HepG2 (cell line): ENCODE measurements around the gene NPBWR2. TPM values are rescaled to one million over a fixed set of nuclear protein-coding genes. Genes with fewer than 3 reads are reported as not detected.

ENCODE experiments used
- ATF7-NPFF ChIP-seq: sonication (generic); formaldehyde crosslinking; IDR thresholded peaks from 2 replicates; pipeline ENCODE4 v1.8.1; 2023; ENCODE audit warnings: mild to moderate bottlenecking, low read depth, missing genetic modification reagents, moderate library complexity
- BRCA1 ChIP-seq: sonication (generic); formaldehyde crosslinking; IDR thresholded peaks from 2 replicates; pipeline ENCODE4 v1.4.0; 2020; ENCODE audit warnings: missing genetic modification reagents
- HINFP ChIP-seq: sonication (generic); formaldehyde crosslinking; IDR thresholded peaks from 2 replicates; pipeline ENCODE4 v1.4.0; 2020; ENCODE audit warnings: low read depth, mild to moderate bottlenecking, missing genetic modification reagents
- HOXA3 ChIP-seq: sonication (generic); formaldehyde crosslinking; IDR thresholded peaks from 2 replicates; pipeline ENCODE4 v1.5.0; 2020; ENCODE audit warnings: missing genetic modification reagents
- KDM5A ChIP-seq: fragments of 200-600 bp; sonication (generic); IDR thresholded peaks from 2 replicates; pipeline ENCODE4 v1.7.0; 2018; ENCODE audit warnings: antibody characterized with exemption, mild to moderate bottlenecking, low read length, borderline replicate concordance
- PATZ1 ChIP-seq: sonication (generic); formaldehyde crosslinking; IDR thresholded peaks from 2 replicates; pipeline ENCODE4 v1.4.0; 2020; ENCODE audit warnings: missing genetic modification reagents
- REL ChIP-seq: sonication (generic); formaldehyde crosslinking; conservative IDR thresholded peaks from 2 replicates; pipeline ENCODE4 v1.8.0; 2022; ENCODE audit warnings: mild to moderate bottlenecking, missing genetic modification reagents, moderate library complexity
- RFXAP ChIP-seq: sonication (generic); formaldehyde crosslinking; IDR thresholded peaks from 2 replicates; pipeline ENCODE4 v1.4.0; 2020; ENCODE audit warnings: missing genetic modification reagents, borderline replicate concordance
- SRSF1 ChIP-seq: fragments of 200-400 bp; formaldehyde crosslinking; optimal IDR thresholded peaks from 2 replicates; pipeline ENCODE3; 2017; ENCODE audit warnings: mild to moderate bottlenecking, low read depth, low read length, moderate library complexity
- SRY ChIP-seq: sonication (generic); formaldehyde crosslinking; IDR thresholded peaks from 2 replicates; pipeline ENCODE4 v1.8.0; 2022; ENCODE audit warnings: mild to moderate bottlenecking, missing genetic modification reagents
- TBL1XR1 ChIP-seq: fragments of 150-350 bp; IDR thresholded peaks from 2 replicates; pipeline ENCODE4 v1.6.1; 2014; ENCODE audit warnings: borderline replicate concordance, low read length; ENCODE audit not compliant: partially characterized antibody
- ZC3H4 ChIP-seq: sonication (generic); formaldehyde crosslinking; IDR thresholded peaks from 2 replicates; pipeline ENCODE4 v1.4.0; 2020; ENCODE audit warnings: missing genetic modification reagents, borderline replicate concordance
- ZNF17 ChIP-seq: sonication (generic); formaldehyde crosslinking; IDR thresholded peaks from 2 replicates; pipeline ENCODE4 v1.5.0; 2020; ENCODE audit warnings: mild to moderate bottlenecking, missing genetic modification reagents
- ZNF329 ChIP-seq: sonication (generic); formaldehyde crosslinking; IDR thresholded peaks from 2 replicates; pipeline ENCODE4 v1.9.0; 2021; ENCODE audit warnings: low read depth, mild to moderate bottlenecking, missing genetic modification reagents
- ZNF331 ChIP-seq: sonication (generic); formaldehyde crosslinking; IDR thresholded peaks from 2 replicates; pipeline ENCODE4 v1.4.0; 2020; ENCODE audit warnings: missing genetic modification reagents
- ZNF44 ChIP-seq: sonication (generic); formaldehyde crosslinking; IDR thresholded peaks from 2 replicates; pipeline ENCODE4 v1.5.1; 2020; ENCODE audit warnings: mild to moderate bottlenecking, missing genetic modification reagents
- ZNF543 ChIP-seq: sonication (generic); formaldehyde crosslinking; IDR thresholded peaks from 2 replicates; pipeline ENCODE4 v1.4.0; 2020; ENCODE audit warnings: mild to moderate bottlenecking, missing genetic modification reagents
- polyA plus RNA-seq, 8 experiments: library from polyadenylated mRNA; depleted of rRNA in 3 of 8; stranded (reverse) in 7 of 8; unstranded in 1 of 8; fragments of >200 nt; fragmentation: Illumina TruSeq in 4 of 8; extraction: Trizol in 4 of 8; gene quantifications; 2 replicates each; pipeline versions ENCODE4 v1.2.1 to v1.2.3, GENCODE V29; 2011 to 2016; ENCODE audit warnings: low read depth in 4 of 8, missing spikeins in 1 of 8, mixed read lengths in 1 of 8; ENCODE audit not compliant: insufficient read depth in 1 of 8
- total RNA-seq, 5 experiments: library from RNA; depleted of rRNA; stranded (reverse); fragments of >200 nt; fragmentation: Illumina TruSeq; extraction: Trizol; gene quantifications; 2 replicates each; pipeline ENCODE4 v1.2.3, GENCODE V29; 2016; ENCODE audit warnings: low read depth in 1 of 5
- TF ChIP-seq, protein P1 (sequence below): sonication (generic); formaldehyde crosslinking; conservative IDR thresholded peaks from 2 replicates; pipeline ENCODE4 v1.5.0; 2020; ENCODE audit warnings: missing genetic modification reagents
- TF ChIP-seq, protein P2 (sequence below): sonication (generic); formaldehyde crosslinking; IDR thresholded peaks from 2 replicates; pipeline ENCODE4 v1.4.0; 2020; ENCODE audit warnings: missing genetic modification reagents, borderline replicate concordance

Gene NPBWR2
- total and polyA plus RNA-seq, 2 of the 13 experiments (the other 11 are each of a cell fraction or from before 2014, with no cell fraction given) = not detected

DNA sequence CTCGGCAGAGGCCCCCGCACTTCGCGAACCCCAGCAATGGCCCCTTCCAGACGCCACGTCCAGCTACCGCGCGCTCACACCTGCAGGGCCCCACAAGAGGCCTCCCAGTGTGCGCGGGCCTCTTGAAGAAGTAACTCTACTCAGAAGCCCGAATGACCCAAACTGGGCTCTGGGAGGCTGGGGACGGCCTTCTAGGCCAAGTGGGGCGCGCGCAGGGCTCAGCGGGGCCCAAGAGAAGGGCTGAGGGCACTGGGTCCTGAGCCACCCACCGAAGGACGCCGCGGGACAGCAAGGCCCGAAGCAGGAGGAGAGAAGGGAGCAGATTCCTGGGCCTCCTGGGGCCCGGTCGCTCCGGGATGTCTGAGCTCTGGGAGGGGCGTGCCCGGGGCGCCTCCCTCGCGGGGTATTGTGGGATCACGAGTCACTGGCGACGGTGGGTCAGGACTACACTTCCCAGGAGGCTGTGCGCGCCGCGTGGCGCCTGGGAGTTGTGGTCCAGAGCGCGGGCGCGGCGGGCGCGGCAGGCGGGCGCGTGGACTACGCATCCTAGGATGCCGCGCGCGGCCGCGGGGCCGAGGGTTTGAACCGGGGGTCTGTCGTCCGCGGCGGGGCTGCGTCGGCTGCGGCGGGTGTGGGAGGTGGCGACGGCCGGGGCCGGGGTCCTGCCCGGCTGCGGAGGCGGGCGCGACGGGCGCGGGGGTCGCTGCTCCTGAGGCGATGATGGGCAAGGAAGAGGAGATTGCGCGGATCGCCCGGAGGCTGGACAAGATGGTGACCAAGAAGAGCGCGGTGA, 44.6 kb downstream of the NPBWR2 start, which contains the start of gene TCEA2 (continued):
- TF ChIP-seq, protein P1, sequence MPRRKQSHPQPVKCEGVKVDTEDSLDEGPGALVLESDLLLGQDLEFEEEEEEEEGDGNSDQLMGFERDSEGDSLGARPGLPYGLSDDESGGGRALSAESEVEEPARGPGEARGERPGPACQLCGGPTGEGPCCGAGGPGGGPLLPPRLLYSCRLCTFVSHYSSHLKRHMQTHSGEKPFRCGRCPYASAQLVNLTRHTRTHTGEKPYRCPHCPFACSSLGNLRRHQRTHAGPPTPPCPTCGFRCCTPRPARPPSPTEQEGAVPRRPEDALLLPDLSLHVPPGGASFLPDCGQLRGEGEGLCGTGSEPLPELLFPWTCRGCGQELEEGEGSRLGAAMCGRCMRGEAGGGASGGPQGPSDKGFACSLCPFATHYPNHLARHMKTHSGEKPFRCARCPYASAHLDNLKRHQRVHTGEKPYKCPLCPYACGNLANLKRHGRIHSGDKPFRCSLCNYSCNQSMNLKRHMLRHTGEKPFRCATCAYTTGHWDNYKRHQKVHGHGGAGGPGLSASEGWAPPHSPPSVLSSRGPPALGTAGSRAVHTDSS (CRISPR knock-in tag) = peak; percentile 100
- TF ChIP-seq ZC3H4 (CRISPR knock-in tag) (0 out of 2 replicates have a peak, but pooled peaks have one; percentile 30), BRCA1 (CRISPR knock-in tag) (peak; percentile 90; the same call in 1 of the 2 replicates), HOXA3 (peak; percentile 93), SRY (peak; percentile 98), HINFP (CRISPR knock-in tag) (0 out of 2 replicates have a peak, but pooled peaks have one; percentile 79), KDM5A (peak; percentile 41; the same call in 1 of the 2 replicates), RFXAP (peak; percentile 88), ATF7-NPFF (peak; percentile 55; the same call in 1 of the 2 replicates), ZNF331 (CRISPR knock-in tag) (peak; percentile 87), ZNF44 (peak; percentile 98), ZNF329 (no peak), TBL1XR1 (peak; percentile 88), ZNF17 (no peak), REL (peak; percentile 80; the same call in 1 of the 2 replicates), SRSF1 (peak; percentile 98), ZNF543 (peak; percentile 55; the same call in 1 of the 2 replicates), PATZ1 (peak; percentile 83)
- TF ChIP-seq, protein P2, sequence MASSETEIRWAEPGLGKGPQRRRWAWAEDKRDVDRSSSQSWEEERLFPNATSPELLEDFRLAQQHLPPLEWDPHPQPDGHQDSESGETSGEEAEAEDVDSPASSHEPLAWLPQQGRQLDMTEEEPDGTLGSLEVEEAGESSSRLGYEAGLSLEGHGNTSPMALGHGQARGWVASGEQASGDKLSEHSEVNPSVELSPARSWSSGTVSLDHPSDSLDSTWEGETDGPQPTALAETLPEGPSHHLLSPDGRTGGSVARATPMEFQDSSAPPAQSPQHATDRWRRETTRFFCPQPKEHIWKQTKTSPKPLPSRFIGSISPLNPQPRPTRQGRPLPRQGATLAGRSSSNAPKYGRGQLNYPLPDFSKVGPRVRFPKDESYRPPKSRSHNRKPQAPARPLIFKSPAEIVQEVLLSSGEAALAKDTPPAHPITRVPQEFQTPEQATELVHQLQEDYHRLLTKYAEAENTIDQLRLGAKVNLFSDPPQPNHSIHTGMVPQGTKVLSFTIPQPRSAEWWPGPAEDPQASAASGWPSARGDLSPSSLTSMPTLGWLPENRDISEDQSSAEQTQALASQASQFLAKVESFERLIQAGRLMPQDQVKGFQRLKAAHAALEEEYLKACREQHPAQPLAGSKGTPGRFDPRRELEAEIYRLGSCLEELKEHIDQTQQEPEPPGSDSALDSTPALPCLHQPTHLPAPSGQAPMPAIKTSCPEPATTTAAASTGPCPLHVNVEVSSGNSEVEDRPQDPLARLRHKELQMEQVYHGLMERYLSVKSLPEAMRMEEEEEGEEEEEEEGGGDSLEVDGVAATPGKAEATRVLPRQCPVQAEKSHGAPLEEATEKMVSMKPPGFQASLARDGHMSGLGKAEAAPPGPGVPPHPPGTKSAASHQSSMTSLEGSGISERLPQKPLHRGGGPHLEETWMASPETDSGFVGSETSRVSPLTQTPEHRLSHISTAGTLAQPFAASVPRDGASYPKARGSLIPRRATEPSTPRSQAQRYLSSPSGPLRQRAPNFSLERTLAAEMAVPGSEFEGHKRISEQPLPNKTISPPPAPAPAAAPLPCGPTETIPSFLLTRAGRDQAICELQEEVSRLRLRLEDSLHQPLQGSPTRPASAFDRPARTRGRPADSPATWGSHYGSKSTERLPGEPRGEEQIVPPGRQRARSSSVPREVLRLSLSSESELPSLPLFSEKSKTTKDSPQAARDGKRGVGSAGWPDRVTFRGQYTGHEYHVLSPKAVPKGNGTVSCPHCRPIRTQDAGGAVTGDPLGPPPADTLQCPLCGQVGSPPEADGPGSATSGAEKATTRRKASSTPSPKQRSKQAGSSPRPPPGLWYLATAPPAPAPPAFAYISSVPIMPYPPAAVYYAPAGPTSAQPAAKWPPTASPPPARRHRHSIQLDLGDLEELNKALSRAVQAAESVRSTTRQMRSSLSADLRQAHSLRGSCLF (CRISPR knock-in tag) = peak; percentile 34; the same call in 1 of the 2 replicates
